Natural killer cell (primary cell): Measurements from ENCODE around the gene CTTN. TPM values are rescaled to one million over a fixed set of nuclear protein-coding genes. Genes with fewer than 3 reads are reported as not detected.

Source experiments
- ATAC-seq, 3 donors: fragments of 150-1000 bp in 2 of 3; fragments of 200-7000 bp in 1 of 3; cut with Tn5 transposase; 1 replicate in 1 of 3; 2 replicates in 2 of 3; pipeline ENCODE4 v1.10.0; 2021; ENCODE audit warnings: mild to moderate bottlenecking in 2 of 3, moderate library complexity in 2 of 3
- DNase-seq, 2 donors: peaks; one replicate each; pipeline versions ENCODE4 v3.0.0 to v3.0.0-alpha.2; 2013 to 2021; ENCODE audit warnings: mixed read lengths in 1 of 2
- H3K27ac ChIP-seq: one replicate; pipeline ENCODE4 v1.5.1; 2013; ENCODE audit warnings: mild to moderate bottlenecking, low read length
- H3K27me3 ChIP-seq: one replicate; pipeline ENCODE4 v1.6.1; 2013; ENCODE audit warnings: low read length; ENCODE audit not compliant: control insufficient read depth, insufficient read depth
- H3K36me3 ChIP-seq: one replicate; pipeline ENCODE4 v1.6.1; 2013; ENCODE audit warnings: low read length; ENCODE audit not compliant: control insufficient read depth, insufficient read depth
- H3K4me1 ChIP-seq: one replicate; pipeline ENCODE4 v1.6.1; 2013; ENCODE audit warnings: low read length; ENCODE audit not compliant: control insufficient read depth, insufficient read depth
- H3K4me3 ChIP-seq: one replicate; pipeline ENCODE4 v1.5.1; 2013; ENCODE audit warnings: low read length
- H3K9me3 ChIP-seq: one replicate; pipeline ENCODE4 v1.6.1; 2013; ENCODE audit warnings: low read length; ENCODE audit not compliant: control insufficient read depth, insufficient read depth
- H3K27ac Mint-ChIP-seq, 2 donors: one replicate each; pipeline ENCODE4 v1.8.0; 2022; ENCODE audit warnings: mild to moderate bottlenecking in 2 of 2, mixed read lengths in 2 of 2, moderate library complexity in 1 of 2
- H3K27me3 Mint-ChIP-seq, 2 donors: one replicate each; pipeline ENCODE4 v1.8.0; 2022; ENCODE audit warnings: low read depth in 2 of 2, mixed read lengths in 2 of 2
- H3K36me3 Mint-ChIP-seq: one replicate; pipeline ENCODE4 v1.8.0; 2022; ENCODE audit warnings: mixed read lengths
- H3K4me1 Mint-ChIP-seq, 2 donors: one replicate each; pipeline ENCODE4 v1.8.0; 2022; ENCODE audit warnings: mixed read lengths in 2 of 2
- H3K4me3 Mint-ChIP-seq: one replicate; pipeline ENCODE4 v1.8.0; 2022; ENCODE audit warnings: mild to moderate bottlenecking, moderate library complexity, mixed read lengths
- H3K9me3 Mint-ChIP-seq, 2 donors: one replicate each; pipeline ENCODE4 v1.8.0; 2022; ENCODE audit warnings: mixed read lengths in 2 of 2
- WGBS: methylation state at CpG from one replicate; pipeline ENCODE4 v1.1.7; 2013; ENCODE audit warnings: missing lambda C conversion rate; ENCODE audit not compliant: insufficient coverage; 5-methylcytosine and 5-hydroxymethylcytosine counted together
- intact Hi-C: fragments of 100-400 bp; cut with micrococcal nuclease; formaldehyde crosslinking; loops from one replicate; pipeline ENCODE4 v1.14.2; 2022
- total RNA-seq, 4 donors: library from RNA; stranded (reverse); fragments of 120-200 nt in 1 of 4; gene quantifications; one replicate each; pipeline versions ENCODE4 v1.2.3 to v1.2.4, GENCODE V29; 2013 to 2022
- TF ChIP-seq, protein P1 (sequence below): fragments of 200-600 bp; IDR thresholded peaks from one replicate; pipeline ENCODE4 v1.8.0; 2022; ENCODE audit warnings: antibody characterized with exemption

CTTN gene
- total RNA-seq, 3 donors from 2014 or later (not counting 1 experiment from before 2014, with no cell fraction given), result 0.59 to 5.8 (median 1.8) TPM

DNA sequence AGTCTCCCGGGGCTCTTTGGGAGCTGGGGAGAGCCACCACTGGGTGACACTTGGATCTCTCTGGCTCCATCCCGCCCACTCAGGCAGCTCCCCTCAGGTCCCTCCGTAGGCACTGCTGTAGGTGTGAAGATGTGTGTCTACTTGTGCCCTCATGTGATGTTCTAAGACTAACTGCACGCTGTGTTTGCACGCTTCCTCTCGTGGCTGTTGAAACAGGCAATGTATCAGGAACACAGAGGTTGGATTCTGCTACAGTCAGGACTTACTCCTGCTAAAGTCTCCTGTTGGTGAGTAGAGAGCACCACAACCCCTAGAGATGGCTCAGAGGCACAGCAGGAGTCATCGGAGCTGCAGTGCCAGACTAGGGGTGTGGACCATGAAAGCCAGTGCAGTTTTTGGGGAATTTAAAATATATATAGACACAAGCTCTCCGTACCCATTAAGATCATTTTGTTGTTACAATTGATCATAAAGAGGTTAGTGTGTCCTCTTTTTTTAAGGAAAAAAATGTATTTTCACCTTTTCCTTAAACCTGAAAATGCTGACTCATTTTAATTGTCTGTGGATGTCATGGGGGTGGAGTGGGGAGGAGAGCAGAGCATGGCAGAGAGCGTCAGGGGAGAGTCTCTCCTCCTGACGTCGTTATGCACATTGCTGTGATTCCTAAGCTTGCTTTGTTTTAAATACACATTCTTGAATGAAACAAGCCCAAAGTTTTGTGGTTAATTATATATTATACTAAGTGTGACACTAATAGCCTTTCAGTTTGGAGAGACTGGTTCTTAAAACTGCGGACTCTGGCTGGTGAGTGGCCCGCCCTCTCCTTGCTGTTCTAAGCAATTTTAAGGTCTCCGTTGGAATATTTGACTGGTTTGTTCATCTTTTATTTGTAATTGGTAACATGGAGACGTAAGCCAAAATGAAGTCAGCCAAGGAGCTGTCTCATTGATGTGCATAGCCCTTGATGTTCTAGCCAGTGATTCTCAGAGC lies 16.2 kb upstream of the CTTN start:
- DNase-seq, result no peak
- no peak overlapping the region for H3K27ac Mint-ChIP-seq
- H3K36me3 ChIP-seq, result peaks cover 26% of the 10 kb centered on the region
- H3K27me3 Mint-ChIP-seq, result no peaks in the 10 kb centered on the region
- no peaks in the 10 kb centered on the region for H3K27me3 ChIP-seq
- ATAC-seq, result peak in 1 of 3 donors; percentile 10
- intact Hi-C loops, result no loop called here
- no peak overlapping the region for H3K27ac ChIP-seq
- peaks cover 12% of the 10 kb centered on the region for H3K36me3 Mint-ChIP-seq
- no peak overlapping the region for H3K4me3 Mint-ChIP-seq
- no peaks in the 10 kb centered on the region for H3K4me1 Mint-ChIP-seq
- WGBS, result 97% methylated on average over 14 of the region's 15 CpGs
- TF ChIP-seq, protein P1, sequence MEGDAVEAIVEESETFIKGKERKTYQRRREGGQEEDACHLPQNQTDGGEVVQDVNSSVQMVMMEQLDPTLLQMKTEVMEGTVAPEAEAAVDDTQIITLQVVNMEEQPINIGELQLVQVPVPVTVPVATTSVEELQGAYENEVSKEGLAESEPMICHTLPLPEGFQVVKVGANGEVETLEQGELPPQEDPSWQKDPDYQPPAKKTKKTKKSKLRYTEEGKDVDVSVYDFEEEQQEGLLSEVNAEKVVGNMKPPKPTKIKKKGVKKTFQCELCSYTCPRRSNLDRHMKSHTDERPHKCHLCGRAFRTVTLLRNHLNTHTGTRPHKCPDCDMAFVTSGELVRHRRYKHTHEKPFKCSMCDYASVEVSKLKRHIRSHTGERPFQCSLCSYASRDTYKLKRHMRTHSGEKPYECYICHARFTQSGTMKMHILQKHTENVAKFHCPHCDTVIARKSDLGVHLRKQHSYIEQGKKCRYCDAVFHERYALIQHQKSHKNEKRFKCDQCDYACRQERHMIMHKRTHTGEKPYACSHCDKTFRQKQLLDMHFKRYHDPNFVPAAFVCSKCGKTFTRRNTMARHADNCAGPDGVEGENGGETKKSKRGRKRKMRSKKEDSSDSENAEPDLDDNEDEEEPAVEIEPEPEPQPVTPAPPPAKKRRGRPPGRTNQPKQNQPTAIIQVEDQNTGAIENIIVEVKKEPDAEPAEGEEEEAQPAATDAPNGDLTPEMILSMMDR, result no peak
- H3K4me3 ChIP-seq, result no peak overlapping the region
- H3K9me3 ChIP-seq, result no peaks in the 10 kb centered on the region
- no peaks in the 10 kb centered on the region for H3K4me1 ChIP-seq
- no peaks in the 10 kb centered on the region for H3K9me3 Mint-ChIP-seq

- Histone ChIP-seq H3K4me1 (no peaks in the 10 kb centered on the region), H3K27me3 (no peaks in the 10 kb centered on the region), H3K4me3 (no peak overlapping the region), H3K9me3 (no peaks in the 10 kb centered on the region), H3K36me3 (peaks cover 14% of the 10 kb centered on the region), H3K27ac (no peak overlapping the region)
- Mint-ChIP-seq H3K27me3 (peaks cover 6 to 15% of the 10 kb centered on the region in 2 donors), H3K4me1 (no peaks in the 10 kb centered on the region), H3K4me3 (no peak overlapping the region), H3K36me3 (peaks cover 6% of the 10 kb centered on the region), H3K27ac (no peak overlapping the region), H3K9me3 (no peaks in the 10 kb centered on the region)
- DNase-seq (no peak), ATAC-seq (no peak)
- TF ChIP-seq, protein P1, result no peak
- intact Hi-C loops, result no loop called here
- WGBS, result 96% methylated on average over 11 of the region's 11 CpGs
These were observed 14.4 kb upstream of the CTTN start for GRCh38 chr11:70383664-70384565.

DNA sequence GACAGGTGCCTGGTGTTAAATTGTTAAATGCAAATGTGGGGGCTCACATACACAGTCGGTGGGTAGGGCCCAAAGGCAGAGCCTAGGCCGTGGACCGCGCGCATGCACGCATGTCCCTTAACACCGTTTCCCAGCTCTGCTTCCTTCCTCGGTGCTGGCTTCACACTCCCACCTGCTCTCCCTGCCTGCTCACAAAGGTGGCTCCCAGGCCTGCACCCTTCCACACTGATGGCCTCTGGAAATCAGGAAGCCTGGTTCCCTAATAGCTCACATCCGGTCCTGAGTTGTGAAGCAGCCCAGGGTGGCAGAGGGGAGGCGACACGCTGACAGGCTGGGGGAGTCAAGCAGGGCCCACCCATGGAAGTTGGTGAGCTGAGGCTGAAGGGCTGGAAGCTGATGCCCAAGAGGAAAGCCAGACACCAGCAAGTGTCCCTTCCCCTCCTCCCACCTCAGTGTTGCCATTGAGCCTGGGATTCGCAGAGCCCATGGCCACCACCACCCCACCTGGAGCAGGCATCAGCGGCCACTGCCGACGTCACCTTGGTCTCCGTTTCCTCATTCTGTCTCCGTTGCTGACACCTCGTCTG lies 13.7 kb upstream of the CTTN start:
- no peak overlapping the region for H3K27ac Mint-ChIP-seq

More for the DNA sequence above, 13.7 kb upstream of the CTTN start:
- TF ChIP-seq, protein P1, result no peak
- Mint-ChIP-seq H3K4me3 (no peak overlapping the region), H3K9me3 (no peaks in the 10 kb centered on the region), H3K4me1 (no peaks in the 10 kb centered on the region), H3K27me3 (peaks cover 12 to 23% of the 10 kb centered on the region in 2 donors), H3K36me3 (peaks cover 6% of the 10 kb centered on the region)
- no peaks in the 10 kb centered on the region for H3K4me1 ChIP-seq
- ATAC-seq (no peak), DNase-seq (no peak)
- WGBS, result 95% methylated on average over 18 of the region's 18 CpGs
- H3K27me3 ChIP-seq, result peaks cover 6% of the 10 kb centered on the region
- H3K4me3 ChIP-seq, result no peak overlapping the region
- H3K9me3 ChIP-seq, result no peaks in the 10 kb centered on the region
- peaks cover 12% of the 10 kb centered on the region for H3K36me3 ChIP-seq
- no peak overlapping the region for H3K27ac ChIP-seq
- intact Hi-C loops, result no loop called here
